Measurements from ENCODE around the gene RPLP2.

RPLP2 gene

GRCh38 chr11:773425-773824 lies 36.3 kb upstream of the RPLP2 start:
- in situ Hi-C loops (cut with MboI; ENCODE audit: low sequenced_read_pairs): no loop called here

DNA sequence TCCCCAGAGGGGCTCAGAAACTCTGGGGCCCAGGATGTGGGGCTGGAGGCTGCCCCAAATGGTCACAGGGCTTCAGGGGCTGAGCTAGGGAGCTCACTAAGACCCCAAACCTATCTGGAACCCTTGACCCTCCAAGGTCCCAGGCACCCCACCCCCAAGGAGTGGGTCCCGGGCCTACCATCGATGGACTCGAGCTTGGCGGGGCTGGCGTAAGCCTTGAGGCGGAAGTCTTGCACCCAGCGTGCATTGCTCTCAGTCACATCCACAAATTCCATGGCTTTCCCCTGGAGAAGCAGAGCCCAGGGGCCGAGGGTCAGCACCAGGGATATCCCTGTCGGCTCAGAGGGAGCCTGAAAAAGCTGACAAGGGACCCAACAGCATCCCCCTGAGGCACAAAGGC lies 35.9 kb upstream of the RPLP2 start:
- in situ Hi-C loops (cut with MboI; ENCODE audit: low sequenced_read_pairs): no loop called here

DNA sequence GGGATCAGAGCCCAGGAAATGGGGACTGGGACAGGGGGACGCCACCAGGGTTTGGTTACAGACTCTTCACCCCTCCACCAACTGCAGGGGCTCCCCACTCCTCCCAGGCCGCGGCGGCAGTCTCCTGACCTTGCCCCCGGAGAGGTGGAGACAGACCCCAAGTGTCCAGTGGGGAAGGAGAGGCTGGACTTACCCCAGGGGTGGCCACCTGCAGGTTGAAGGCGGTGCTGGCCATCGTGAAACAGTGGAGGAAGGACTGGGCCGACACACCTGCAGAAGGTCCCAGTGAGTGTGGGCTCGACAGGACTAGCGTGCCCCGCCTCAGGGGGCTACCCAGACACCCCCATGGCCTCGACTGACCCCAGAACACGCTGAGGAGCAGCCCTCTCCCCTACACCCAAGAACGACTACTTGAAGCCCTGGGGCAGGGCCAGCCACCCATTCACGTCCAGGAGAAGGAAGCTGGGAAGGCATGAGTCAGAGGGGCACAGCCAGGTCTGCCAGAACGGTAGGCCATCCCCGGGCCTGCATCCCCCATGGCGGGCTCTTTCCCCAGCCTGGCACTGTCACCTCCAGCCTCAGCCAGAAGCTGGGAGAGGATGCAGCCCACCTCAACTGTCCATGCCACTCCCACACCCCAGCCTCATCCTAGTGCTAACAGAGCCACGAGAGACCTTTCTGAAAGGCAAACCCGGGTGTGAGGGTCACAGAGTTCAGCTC lies 34.7 kb upstream of the RPLP2 start:
- in situ Hi-C loops (cut with MboI; ENCODE audit: low sequenced_read_pairs): no loop called here

GRCh38 chr11:776263-776560 lies 33.6 kb upstream of the RPLP2 start:
- in situ Hi-C loops (cut with MboI; ENCODE audit: low sequenced_read_pairs): no loop called here

GRCh38 chr11:776561-777287 lies 33.0 kb upstream of the RPLP2 start:
- in situ Hi-C loops (cut with MboI; ENCODE audit: low sequenced_read_pairs): no loop called here

DNA sequence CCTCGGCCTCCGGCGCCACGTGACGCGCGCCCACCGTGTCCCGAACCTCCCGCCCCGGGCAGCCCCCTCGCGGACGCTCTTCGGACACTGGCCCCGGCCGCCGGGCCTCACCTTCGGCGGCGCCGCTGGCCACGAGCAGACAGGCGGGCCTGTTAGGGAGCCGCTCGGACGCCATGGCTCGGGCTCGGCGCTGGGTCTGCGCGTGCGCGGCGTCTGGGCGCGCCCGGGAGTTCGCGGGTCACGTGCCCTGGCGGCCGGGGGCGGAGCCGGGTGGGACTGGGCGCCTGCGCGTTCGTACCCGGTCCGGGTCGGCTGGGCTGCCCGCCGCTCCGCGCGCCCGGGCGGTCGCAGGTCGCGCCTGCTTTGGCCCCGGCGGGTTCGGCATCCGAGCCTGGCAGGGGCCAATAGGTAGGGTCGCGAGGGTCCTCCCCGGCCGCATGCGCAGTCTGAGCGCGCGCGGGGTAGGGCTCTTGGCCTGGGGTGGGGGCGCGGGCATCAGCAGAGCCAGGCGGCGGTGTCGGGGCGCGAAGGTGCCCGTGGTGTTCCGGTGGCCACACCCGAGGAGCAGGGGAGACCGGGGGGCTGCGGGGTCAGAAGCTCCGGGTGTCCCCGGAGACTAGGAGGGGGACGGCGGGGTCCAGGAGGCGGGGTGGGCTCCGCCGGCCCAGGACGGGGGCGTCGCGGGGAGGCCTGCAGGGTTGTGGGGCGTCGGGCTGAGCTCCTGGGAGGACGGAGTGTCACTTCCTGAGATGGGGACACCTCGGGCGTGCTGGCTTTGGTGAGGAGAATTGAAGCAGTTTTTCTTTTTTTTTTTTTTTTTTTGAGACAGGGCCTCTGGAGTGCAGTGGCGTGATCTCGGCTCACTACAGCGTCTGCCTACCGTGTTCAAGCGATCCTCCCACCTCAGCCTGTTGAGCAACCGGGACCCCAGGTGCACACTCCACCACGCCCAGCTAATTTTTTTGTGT lies 32.2 kb upstream of the RPLP2 start, which contains the start of gene GATD1:
TSS of gene GATD1 (minus strand) at position 200 of the 968 bp plus-strand sequence. CDS start at position 175, 25 bp downstream.
- in situ Hi-C loops (cut with MboI; ENCODE audit: low sequenced_read_pairs): no loop called here

DNA sequence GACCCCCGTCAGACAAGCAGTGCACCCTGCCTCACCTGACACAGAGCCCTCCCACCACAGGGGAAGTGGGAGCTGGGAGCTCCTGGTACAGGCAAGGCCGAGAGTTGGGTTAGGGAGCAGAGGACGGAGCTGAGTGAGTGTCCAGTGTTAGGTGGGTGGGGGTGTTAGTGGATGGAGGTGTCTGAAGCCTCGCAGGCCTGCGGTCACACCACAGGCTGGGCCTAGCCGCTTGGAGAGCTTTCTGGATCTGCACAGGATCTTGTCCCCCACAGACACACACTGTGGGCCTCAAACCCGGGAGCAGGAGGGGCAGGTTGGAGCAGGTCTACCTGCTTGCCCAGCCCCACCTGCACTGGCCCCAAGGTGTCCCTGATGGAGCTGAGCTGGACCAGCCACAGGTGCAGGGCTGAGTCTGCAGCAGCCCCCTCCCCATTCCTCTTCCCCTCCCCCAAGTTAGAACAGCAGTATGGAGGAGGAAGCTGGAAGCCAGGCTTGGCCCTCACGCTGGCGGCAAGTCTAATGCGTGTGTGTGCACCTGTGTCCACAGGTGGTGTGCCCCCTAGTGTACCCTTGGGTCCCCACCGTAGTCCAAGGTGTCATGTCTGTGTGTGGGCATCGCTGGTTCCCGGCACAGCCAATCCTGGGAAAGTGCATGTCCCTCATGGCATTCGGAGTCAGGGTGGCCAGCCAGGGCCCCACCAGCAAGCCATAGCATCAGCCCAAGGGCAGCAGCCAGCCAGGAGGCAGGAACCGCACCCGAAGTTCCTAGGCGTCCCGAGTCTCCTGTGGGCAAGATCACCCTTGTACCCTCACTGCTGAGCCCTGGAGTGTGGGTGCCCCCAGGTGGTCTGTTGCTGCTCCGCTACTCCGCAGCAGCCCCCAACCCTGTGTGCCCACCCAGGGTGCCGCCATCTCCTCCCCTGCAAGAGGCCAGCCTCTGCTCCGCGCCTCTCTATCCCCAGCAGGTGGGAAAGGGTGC lies 30.5 kb upstream of the RPLP2 start:
- in situ Hi-C loops (cut with MboI; ENCODE audit: low sequenced_read_pairs): no loop called here

DNA sequence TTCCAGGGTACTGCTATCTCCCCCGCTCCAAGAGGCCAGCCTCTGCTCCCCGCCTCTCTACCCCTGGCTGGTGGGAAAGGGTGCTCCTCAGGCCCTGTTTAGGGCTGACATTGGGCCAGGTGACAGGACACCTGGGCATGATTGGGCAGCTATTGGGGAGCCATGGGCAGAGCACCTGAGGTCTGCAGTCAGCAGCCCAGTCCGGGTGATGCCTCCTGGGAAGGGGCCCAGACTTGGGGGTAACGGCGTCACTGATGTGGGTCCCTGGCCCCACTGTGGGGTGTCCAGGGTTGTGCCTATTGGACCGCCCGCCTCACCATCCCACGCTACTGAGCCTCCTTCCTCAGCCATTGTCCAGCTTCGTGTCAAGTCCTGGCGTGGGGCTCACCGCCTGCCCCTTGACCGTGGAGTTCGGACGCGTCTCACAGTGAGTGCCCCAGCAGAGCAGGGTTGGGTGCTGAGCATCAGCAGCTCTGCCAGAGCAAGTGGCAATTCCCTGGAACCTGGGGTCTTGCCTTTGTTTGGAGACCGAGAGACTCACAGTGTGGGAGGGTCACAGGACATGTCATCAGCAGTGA lies 29.7 kb upstream of the RPLP2 start:
- in situ Hi-C loops (cut with MboI; ENCODE audit: low sequenced_read_pairs): no loop called here

- in situ Hi-C loops (cut with MboI; ENCODE audit: low sequenced_read_pairs): no loop called here
Measured at GRCh38 chr11:782264-783174, 27.2 kb upstream of the RPLP2 start.

GRCh38 chr11:783581-784015 lies 26.2 kb upstream of the RPLP2 start:
- in situ Hi-C loops (cut with MboI; ENCODE audit: low sequenced_read_pairs): no loop called here

DNA sequence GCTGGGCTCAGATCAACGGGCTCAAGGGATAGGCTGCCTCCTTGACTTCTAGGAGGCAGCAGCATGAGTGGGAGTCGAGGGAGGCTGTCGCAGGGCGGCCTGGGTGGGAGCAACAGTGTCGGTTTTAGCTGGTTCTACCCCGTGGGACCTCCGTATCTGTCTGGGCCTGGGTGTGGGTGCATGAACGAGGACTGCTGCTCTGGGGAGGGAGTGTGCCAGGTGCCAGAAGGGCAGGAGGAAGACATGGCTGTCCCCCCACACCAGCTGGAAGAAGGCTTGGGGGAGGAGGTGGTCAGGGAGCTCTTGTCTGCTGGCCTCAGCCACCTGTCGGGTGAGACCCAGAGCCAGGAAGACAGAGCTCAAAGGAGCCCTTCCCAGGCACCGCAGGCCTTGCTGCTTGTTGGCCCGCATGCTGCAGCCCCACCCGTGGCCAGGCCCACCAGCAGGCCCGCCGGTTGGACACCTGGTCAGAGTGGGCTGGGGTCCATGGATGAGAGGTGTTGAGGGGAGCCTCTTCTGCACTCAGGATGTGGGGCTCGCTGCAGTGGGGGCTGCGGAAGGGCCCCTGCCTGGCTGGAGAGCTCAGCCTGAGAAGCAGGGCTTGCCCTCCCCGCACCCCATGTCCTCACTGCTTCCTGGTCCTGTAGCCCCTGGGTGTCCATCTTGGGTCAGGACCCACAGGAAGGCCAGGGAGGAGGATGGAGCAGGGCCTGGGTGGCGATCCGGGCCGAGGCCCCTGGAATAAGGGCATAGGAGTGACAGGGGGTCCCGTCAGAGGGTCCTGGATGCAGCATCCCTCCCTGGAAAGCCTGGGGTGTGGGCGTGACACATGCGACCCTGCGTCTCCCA lies 23.3 kb upstream of the RPLP2 start:
- in situ Hi-C loops (cut with MboI; ENCODE audit: low sequenced_read_pairs): no loop called here

- in situ Hi-C loops (cut with MboI; ENCODE audit: low sequenced_read_pairs): no loop called here
Measured at GRCh38 chr11:787084-787675, 22.6 kb upstream of the RPLP2 start.

- in situ Hi-C loops (cut with MboI; ENCODE audit: low sequenced_read_pairs): no loop called here
Measured at GRCh38 chr11:788009-788640, 21.6 kb upstream of the RPLP2 start.

- in situ Hi-C loops (cut with MboI; ENCODE audit: low sequenced_read_pairs): no loop called here
Measured at GRCh38 chr11:788953-789940, 20.5 kb upstream of the RPLP2 start.

GRCh38 chr11:789943-790342 lies 19.8 kb upstream of the RPLP2 start, which contains the start of gene CEND1:
Gene CEND1 (minus strand): TSS chr11:790090. CDS start chr11:788576, 1,514 bp downstream.
- in situ Hi-C loops (cut with MboI; ENCODE audit: low sequenced_read_pairs): no loop called here

Data from HL-60/S4 treated with retinoic acid at 250 ng/mL for 4 days and 3 days (cell line).